Esophagus muscularis mucosa (tissue), 4 donors: ENCODE measurements around the gene PEX10. TPM values are rescaled to one million over a fixed set of nuclear protein-coding genes. Genes with fewer than 3 reads are reported as not detected.

Experiments
- DNase-seq: peaks from one replicate; pipeline ENCODE4 v3.0.0-alpha.2; 2017; ENCODE audit errors: extremely low spot score
- H3K27ac ChIP-seq, 4 donors: fragments of 200-600 bp; sonication (generic); replicated peaks in 1 of 4; 1 replicate in 3 of 4; 2 replicates in 1 of 4; pipeline ENCODE4 v1.5.1; 2016 to 2019; ENCODE audit warnings: mild to moderate bottlenecking in 1 of 4
- H3K27me3 ChIP-seq, 4 donors: fragments of 200-600 bp; sonication (generic); one replicate each; pipeline versions ENCODE4 v1.5.1 to v1.6.0; 2016 to 2019
- H3K36me3 ChIP-seq, 4 donors: fragments of 200-600 bp; sonication (generic); one replicate each; pipeline ENCODE4 v1.5.1; 2016 to 2019
- H3K4me1 ChIP-seq, 4 donors: fragments of 200-600 bp; sonication (generic); one replicate each; pipeline ENCODE4 v1.5.1; 2016 to 2019
- H3K4me3 ChIP-seq, 4 donors: fragments of 200-600 bp; sonication (generic); 1 replicate in 2 of 4; 2 replicates in 2 of 4; pipeline ENCODE4 v1.5.1; 2016 to 2019; ENCODE audit warnings: mild to moderate bottlenecking in 4 of 4, moderate library complexity in 1 of 4
- H3K9me3 ChIP-seq, 4 donors: fragments of 200-600 bp; sonication (generic); 1 replicate in 3 of 4; 2 replicates in 1 of 4; pipeline ENCODE4 v1.5.1; 2016 to 2019
- CTCF ChIP-seq, 3 experiments: fragments of 200-600 bp in 2 of 3; fragments of 450-650 bp in 1 of 3; sonication (generic) in 2 of 3; IDR thresholded peaks; one replicate each; pipeline ENCODE4 v1.5.1; 2017 to 2019; ENCODE audit warnings: antibody characterized with exemption in 3 of 3, mild to moderate bottlenecking in 2 of 3, moderate library complexity in 1 of 3
- EP300 ChIP-seq: sonication (generic); formaldehyde crosslinking; IDR thresholded peaks from one replicate; pipeline ENCODE4 v1.6.1; 2017; ENCODE audit warnings: antibody characterized with exemption
- POLR2A ChIP-seq: fragments of 450-650 bp; IDR thresholded peaks from one replicate; pipeline ENCODE4 v1.6.1; 2017; ENCODE audit warnings: antibody characterized with exemption, moderate library complexity, mild to moderate bottlenecking, low read depth
- POLR2AphosphoS5 ChIP-seq, 2 donors: sonication (generic); formaldehyde crosslinking; IDR thresholded peaks; one replicate each; pipeline ENCODE4 v1.6.1; 2017; ENCODE audit warnings: antibody characterized with exemption in 2 of 2
- WGBS: methylation state at CpG from one replicate; pipeline ENCODE4 v1.1.5; 2018; 5-methylcytosine and 5-hydroxymethylcytosine counted together
- intact Hi-C: fragments of 100-400 bp; cut with DNase I; formaldehyde crosslinking; loops from one replicate; pipeline ENCODE4 v1.15.1; 2023
- total RNA-seq, 4 donors: library from RNA; depleted of rRNA; stranded (reverse); fragments of >200 nt; gene quantifications; one replicate each; pipeline versions ENCODE4 v1.1.0 to v1.2.1, GENCODE V29; 2016

PEX10 gene
- total RNA-seq, 4 donors from 2014 or later: 14.2 to 27.1 (median 20.3) TPM

GRCh38 chr1:2433196-2433595, 20.8 kb upstream of the PEX10 start:
- DNase-seq: no peak
- Histone ChIP-seq H3K27me3 (peaks cover 0 to 94% (median 7%) of the 10 kb centered on the region in 4 donors), H3K4me3 (no peak overlapping the region), H3K4me1 (no peaks in the 10 kb centered on the region), H3K36me3 (no peaks in the 10 kb centered on the region), H3K27ac (no peak overlapping the region), H3K9me3 (peaks cover 0 to 9% (median 3%) of the 10 kb centered on the region in 4 donors)
- intact Hi-C loops: no loop called here
- WGBS: 70% methylated on average over 3 of the region's 13 CpGs
- no peak for TF ChIP-seq POLR2A
- no peak for TF ChIP-seq EP300

- WGBS: 20% methylated on average over 8 of the region's 16 CpGs
- Histone ChIP-seq H3K4me1 (no peaks in the 10 kb centered on the region), H3K36me3 (no peaks in the 10 kb centered on the region), H3K27me3 (peaks cover 0 to 94% (median 11%) of the 10 kb centered on the region in 4 donors), H3K9me3 (peaks cover 0 to 9% (median 3%) of the 10 kb centered on the region in 4 donors), H3K4me3 (no peak overlapping the region), H3K27ac (no peak overlapping the region)
- intact Hi-C loops: no loop called here
- DNase-seq: no peak
- TF ChIP-seq EP300: no peak
- TF ChIP-seq CTCF (IDR thresholded peaks at IDR 0.05): no peak
- no peak for TF ChIP-seq POLR2AphosphoS5 (IDR thresholded peaks at IDR 0.05)
- TF ChIP-seq POLR2A: no peak
These were observed 20.1 kb upstream of the PEX10 start for GRCh38 chr1:2432441-2432844.

GRCh38 chr1:2431518-2431917, 19.2 kb upstream of the PEX10 start:
- DNase-seq: no peak
- intact Hi-C loops: no loop called here
- TF ChIP-seq EP300: no peak
- no peak for TF ChIP-seq POLR2A
- no peak for TF ChIP-seq CTCF (IDR thresholded peaks at IDR 0.05)
- TF ChIP-seq POLR2AphosphoS5 (IDR thresholded peaks at IDR 0.05): no peak
- H3K4me1 ChIP-seq: no peaks in the 10 kb centered on the region
- H3K4me3 ChIP-seq: no peak overlapping the region
- no peak overlapping the region for H3K27ac ChIP-seq
- peaks cover 0 to 9% (median 3%) of the 10 kb centered on the region in 4 donors for H3K9me3 ChIP-seq
- peaks cover 0 to 94% (median 11%) of the 10 kb centered on the region in 4 donors for H3K27me3 ChIP-seq
- H3K36me3 ChIP-seq: no peaks in the 10 kb centered on the region
- WGBS: 70% methylated on average over 2 of the region's 10 CpGs

- WGBS: 60% methylated on average over 15 of the region's 16 CpGs
- Histone ChIP-seq H3K4me3 (no peak overlapping the region), H3K27me3 (peaks cover 0 to 97% (median 11%) of the 10 kb centered on the region in 4 donors), H3K9me3 (peaks cover 0 to 9% (median 3%) of the 10 kb centered on the region in 4 donors), H3K27ac (no peak overlapping the region), H3K36me3 (no peaks in the 10 kb centered on the region), H3K4me1 (no peaks in the 10 kb centered on the region)
- intact Hi-C loops: no loop called here
- no peak for DNase-seq
- no peak for TF ChIP-seq EP300
- no peak for TF ChIP-seq POLR2A
- TF ChIP-seq CTCF (IDR thresholded peaks at IDR 0.05): no peak
- no peak for TF ChIP-seq POLR2AphosphoS5 (IDR thresholded peaks at IDR 0.05)
These were observed 18.7 kb upstream of the PEX10 start for GRCh38 chr1:2431103-2431502.

GRCh38 chr1:2430592-2430973, 18.2 kb upstream of the PEX10 start:
- DNase-seq: no peak
- TF ChIP-seq POLR2AphosphoS5 (IDR thresholded peaks at IDR 0.05) (no peak), EP300 (no peak), CTCF (IDR thresholded peaks at IDR 0.05) (no peak), POLR2A (no peak)
- WGBS: 80% methylated on average over 10 of the region's 10 CpGs
- Histone ChIP-seq H3K4me1 (no peaks in the 10 kb centered on the region), H3K4me3 (no peak overlapping the region), H3K27me3 (peaks cover 0 to 100% (median 11%) of the 10 kb centered on the region in 4 donors), H3K36me3 (no peaks in the 10 kb centered on the region), H3K27ac (no peak overlapping the region), H3K9me3 (peaks cover 0 to 9% (median 3%) of the 10 kb centered on the region in 4 donors)
- intact Hi-C loops: no loop called here
